H1 (cell line): ENCODE measurements around the gene TPRN. TPM values are rescaled to one million over a fixed set of nuclear protein-coding genes. Genes with fewer than 3 reads are reported as not detected.

ENCODE experiments used
- CTCF ChIA-PET: fragments of 300-600 bp; sonication (Branson Sonifier 250); formaldehyde crosslinking; loops from one replicate; lab custom pipeline; 2021; ENCODE audit not compliant: partially characterized antibody; lab: Charles Lee
- POLR2A ChIA-PET: fragments of 300-600 bp; sonication (Branson Sonifier 250); formaldehyde crosslinking; loops from one replicate; lab custom pipeline; 2021; ENCODE audit warnings: inconsistent platforms; ENCODE audit not compliant: partially characterized antibody; lab: Charles Lee
- DNase-seq, 2 experiments: peaks; one replicate each; pipeline versions ENCODE4 v3.0.0 to v3.0.0-alpha.2; 2010 to 2022; ENCODE audit warnings: low spot score in 2 of 2, low read depth in 1 of 2, mixed read lengths in 1 of 2
- FAIRE-seq: peaks from 2 replicates; lab custom pipeline; 2011; peaks lifted over from hg19 to GRCh38; lab: Jason Lieb, UNC
- H2AFZ ChIP-seq: 2 replicates; pipeline ENCODE4 v1.8.1; 2012; ENCODE audit warnings: low read length, inconsistent platforms
- H2AK5ac ChIP-seq: 2 replicates; pipeline ENCODE4 v1.6.1; 2013; ENCODE audit warnings: low read depth, low read length
- H2BK120ac ChIP-seq: replicated peaks from 2 replicates; pipeline ENCODE3; 2013; ENCODE audit warnings: low read depth, low read length, inconsistent platforms
- H2BK12ac ChIP-seq: 2 replicates; pipeline ENCODE4 v1.6.1; 2013; ENCODE audit warnings: low read depth, low read length
- H2BK15ac ChIP-seq: 2 replicates; pipeline ENCODE4 v1.6.1; 2013; ENCODE audit warnings: low read length
- H2BK20ac ChIP-seq: 2 replicates; pipeline ENCODE4 v1.6.1; 2013; ENCODE audit warnings: low read length
- H2BK5ac ChIP-seq: 2 replicates; pipeline ENCODE4 v1.6.1; 2013; ENCODE audit warnings: low read depth, low read length
- H3K14ac ChIP-seq: 2 replicates; pipeline ENCODE4 v1.6.1; 2013; ENCODE audit warnings: inconsistent platforms; ENCODE audit not compliant: insufficient read length
- H3K18ac ChIP-seq: 2 replicates; pipeline ENCODE4 v1.6.1; 2013; ENCODE audit warnings: low read length; ENCODE audit errors: extremely low read depth
- H3K23ac ChIP-seq: 2 replicates; pipeline ENCODE4 v1.6.1; 2013; ENCODE audit warnings: inconsistent platforms; ENCODE audit not compliant: insufficient read length
- H3K23me2 ChIP-seq: 2 replicates; pipeline ENCODE4 v1.6.1; 2013; ENCODE audit warnings: low read depth, low read length
- H3K27ac ChIP-seq: 2 replicates; pipeline ENCODE4 v1.6.1; 2011; ENCODE audit warnings: low read depth, low read length, inconsistent platforms
- H3K27me3 ChIP-seq, 4 experiments: replicated peaks in 1 of 4; 1 replicate in 1 of 4; 2 replicates in 3 of 4; pipeline versions ENCODE4 v1.6.1 to v1.8.1; 2011 to 2013; ENCODE audit warnings: low read length in 3 of 4, mild to moderate bottlenecking in 3 of 4, inconsistent platforms in 2 of 4, mixed read lengths in 2 of 4, moderate library complexity in 1 of 4; ENCODE audit not compliant: control insufficient read depth in 3 of 4, insufficient read depth in 3 of 4; ENCODE audit errors: extremely low read depth in 1 of 4
- H3K36me3 ChIP-seq, 4 experiments: 2 replicates each; pipeline versions ENCODE4 v1.6.1 to v1.8.1; 2011 to 2013; ENCODE audit warnings: mild to moderate bottlenecking in 4 of 4, low read length in 3 of 4, moderate library complexity in 2 of 4, control low read depth in 1 of 4, inconsistent platforms in 1 of 4; ENCODE audit not compliant: insufficient read depth in 4 of 4, control insufficient read depth in 2 of 4
- H3K4ac ChIP-seq: replicated peaks from 2 replicates; pipeline ENCODE3; 2013; ENCODE audit warnings: low read length, low read depth, mixed read lengths, inconsistent platforms; ENCODE audit not compliant: insufficient read length
- H3K4me1 ChIP-seq, 4 experiments: replicated peaks in 1 of 4; 1 replicate in 1 of 4; 2 replicates in 3 of 4; pipeline versions ENCODE4 v1.6.1 to v1.8.1; 2011 to 2013; ENCODE audit warnings: low read length in 3 of 4, inconsistent platforms in 2 of 4, mixed read lengths in 1 of 4; ENCODE audit not compliant: insufficient read depth in 4 of 4, control insufficient read depth in 3 of 4
- H3K4me2 ChIP-seq, 2 experiments: 2 replicates each; pipeline versions ENCODE4 v1.6.1 to v1.8.1; 2011 to 2013; ENCODE audit warnings: low read depth in 2 of 2, low read length in 2 of 2, control low read depth in 1 of 2, inconsistent platforms in 1 of 2, mild to moderate bottlenecking in 1 of 2; ENCODE audit not compliant: insufficient read depth in 1 of 2
- H3K4me3 ChIP-seq, 4 experiments: fragments of 200-600, 300-600 bp in 1 of 4; sonication (generic), shearing (Covaris generic), sonication (Bioruptor Twin) in 1 of 4; 2 replicates each; pipeline versions ENCODE4 v1.5.1 to v1.8.1; 2011 to 2016; ENCODE audit warnings: low read length in 4 of 4, low read depth in 3 of 4, control low read depth in 2 of 4, inconsistent platforms in 2 of 4, mild to moderate bottlenecking in 2 of 4, mixed read lengths in 1 of 4, moderate library complexity in 1 of 4; ENCODE audit not compliant: insufficient read depth in 2 of 4; ENCODE audit errors: extremely low read depth in 1 of 4
- H3K56ac ChIP-seq: replicated peaks from 2 replicates; pipeline ENCODE3; 2013; ENCODE audit warnings: low read depth, mild to moderate bottlenecking, mixed read lengths, low read length, inconsistent platforms; ENCODE audit not compliant: insufficient read length
- H3K79me1 ChIP-seq: 2 replicates; pipeline ENCODE4 v1.6.1; 2013; ENCODE audit warnings: low read depth, low read length, control low read depth
- H3K79me2 ChIP-seq, 2 experiments: 2 replicates each; pipeline versions ENCODE4 v1.6.1 to v1.8.1; 2012 to 2013; ENCODE audit warnings: low read length in 2 of 2, mild to moderate bottlenecking in 2 of 2, inconsistent platforms in 1 of 2; ENCODE audit not compliant: insufficient read depth in 2 of 2, control insufficient read depth in 1 of 2
- H3K9ac ChIP-seq, 4 experiments: replicated peaks in 1 of 4; 1 replicate in 1 of 4; 2 replicates in 3 of 4; pipeline versions ENCODE4 v1.6.1 to v1.8.1; 2011 to 2013; ENCODE audit warnings: low read depth in 3 of 4, low read length in 3 of 4, control low read depth in 2 of 4, mild to moderate bottlenecking in 2 of 4, moderate library complexity in 2 of 4, inconsistent platforms in 1 of 4; ENCODE audit errors: extremely low read depth in 1 of 4
- H3K9me3 ChIP-seq, 2 experiments: 2 replicates each; pipeline versions ENCODE4 v1.6.1 to v1.8.1; 2012 to 2013; ENCODE audit warnings: mild to moderate bottlenecking in 2 of 2, moderate library complexity in 2 of 2, control low read depth in 1 of 2, inconsistent platforms in 1 of 2, low read depth in 1 of 2, low read length in 1 of 2, mixed read lengths in 1 of 2; ENCODE audit not compliant: insufficient read depth in 2 of 2
- H4K20me1 ChIP-seq, 2 experiments: replicated peaks in 1 of 2; 2 replicates each; pipeline versions ENCODE3 to v1.8.1; 2011 to 2013; ENCODE audit warnings: inconsistent platforms in 2 of 2, low read length in 2 of 2, mild to moderate bottlenecking in 1 of 2; ENCODE audit not compliant: insufficient read depth in 2 of 2, control insufficient read depth in 1 of 2
- H4K5ac ChIP-seq: 2 replicates; pipeline ENCODE4 v1.6.1; 2013; ENCODE audit warnings: low read length, low read depth, mixed read lengths, inconsistent platforms; ENCODE audit not compliant: insufficient read length
- H4K8ac ChIP-seq: 2 replicates; pipeline ENCODE4 v1.8.0; 2013; ENCODE audit warnings: mild to moderate bottlenecking, moderate library complexity, low read length, inconsistent platforms; ENCODE audit not compliant: insufficient read depth; ENCODE audit errors: extremely low read depth
- H4K91ac ChIP-seq: replicated peaks from 2 replicates; pipeline ENCODE3; 2013; ENCODE audit warnings: low read length, mixed read lengths, inconsistent platforms; ENCODE audit not compliant: insufficient read length
- BRCA1 ChIP-seq: IDR thresholded peaks from 2 replicates; pipeline ENCODE4 v1.6.1; 2012; ENCODE audit warnings: low read depth, low read length, improper control_type of control experiment
- CEBPB ChIP-seq: IDR thresholded peaks from 2 replicates; pipeline ENCODE4 v1.6.1; 2012; ENCODE audit warnings: low read depth, low read length
- CTCF ChIP-seq, 3 experiments: IDR thresholded peaks; 1 replicate in 2 of 3; 2 replicates in 1 of 3; pipeline versions ENCODE4 v1.5.1 to v1.6.1; 2011; ENCODE audit warnings: low read length in 3 of 3, mild to moderate bottlenecking in 3 of 3, inconsistent platforms in 2 of 3, low read depth in 1 of 3, moderate library complexity in 1 of 3; ENCODE audit not compliant: insufficient read depth in 1 of 3; ENCODE audit errors: control extremely low read depth in 1 of 3
- EP300 ChIP-seq, 2 experiments: IDR thresholded peaks; 1 replicate in 1 of 2; 2 replicates in 1 of 2; pipeline ENCODE4 v1.6.1; 2011 to 2012; ENCODE audit warnings: low read depth in 2 of 2, low read length in 2 of 2, mild to moderate bottlenecking in 2 of 2, borderline replicate concordance in 1 of 2, inconsistent platforms in 1 of 2, moderate library complexity in 1 of 2
- GABPA ChIP-seq: IDR thresholded peaks from 2 replicates; pipeline ENCODE4 v1.6.1; 2011; ENCODE audit warnings: mild to moderate bottlenecking, low read length, moderate library complexity, borderline replicate concordance; ENCODE audit not compliant: insufficient read depth
- POLR2AphosphoS5 ChIP-seq: IDR thresholded peaks from 2 replicates; pipeline ENCODE4 v1.6.1; 2011; ENCODE audit warnings: low read depth, low read length
- RAD21 ChIP-seq, 2 experiments: IDR thresholded peaks in 1 of 2; conservative IDR thresholded peaks in 1 of 2; 2 replicates each; pipeline ENCODE4 v1.6.1; 2011; ENCODE audit warnings: low read depth in 2 of 2, low read length in 2 of 2, improper control_type of control experiment in 1 of 2, inconsistent platforms in 1 of 2, mild to moderate bottlenecking in 1 of 2, moderate library complexity in 1 of 2
- SIN3A ChIP-seq, 2 experiments: IDR thresholded peaks in 1 of 2; conservative IDR thresholded peaks in 1 of 2; 2 replicates each; pipeline ENCODE4 v1.6.1; 2011 to 2012; ENCODE audit warnings: low read length in 2 of 2, improper control_type of control experiment in 1 of 2, low read depth in 1 of 2, mild to moderate bottlenecking in 1 of 2
- SP1 ChIP-seq: IDR thresholded peaks from 2 replicates; pipeline ENCODE4 v1.6.1; 2011; ENCODE audit warnings: low read depth, low read length
- WGBS, 2 experiments: shearing (Covaris generic) in 1 of 2; methylation state at CpG; one replicate each; pipeline versions ENCODE4 v1.1.6 to v1.1.7; 2013 to 2015; ENCODE audit warnings: low lambda C conversion rate in 2 of 2, mixed read lengths in 2 of 2, inconsistent platforms in 1 of 2, low coverage in 1 of 2, missing lambda C conversion rate in 1 of 2; ENCODE audit not compliant: insufficient replicate concordance in 2 of 2, insufficient coverage in 1 of 2, insufficient read length in 1 of 2; ENCODE audit errors: extremely low coverage in 1 of 2, missing lambda C conversion rate in 1 of 2; 5-methylcytosine and 5-hydroxymethylcytosine counted together
- polyA plus RNA-seq, 7 experiments: library from polyadenylated mRNA; depleted of rRNA in 3 of 7; stranded (reverse) in 5 of 7; unstranded in 2 of 7; fragments of >200 nt in 5 of 7; fragments of 200-250 nt in 2 of 7; gene quantifications; 1 replicate in 5 of 7; 2 replicates in 1 of 7; 4 replicates in 1 of 7; pipeline versions ENCODE4 v1.2.1 to v1.2.3, GENCODE V29; 2011 to 2013; ENCODE audit warnings: missing spikeins in 2 of 7, mixed read lengths in 2 of 7
- total RNA-seq: library from RNA; stranded (reverse); fragmentation: NEBNext Ultra II Directional; extraction: Animal tissue kit (Norgen Biotek cat#: 25700); gene quantifications from 2 replicates; pipeline ENCODE4 v1.2.1, GENCODE V29; 2021

The TPRN gene
- total and polyA plus RNA-seq, 2 of the 8 experiments (the other 6 are each of a cell fraction or from before 2014, with no cell fraction given): 9.7 to 23.2 TPM

GRCh38 chr9:137212520-137212919 is 12.0 kb upstream of the TPRN start:
- Histone ChIP-seq H2BK120ac (no peak overlapping the region), H4K8ac (no peak overlapping the region), H2BK5ac (no peak overlapping the region), H3K4ac (no peak overlapping the region), H2AK5ac (no peak overlapping the region), H3K36me3 (peaks cover 0 to 22% (median 9%) of the 10 kb centered on the region in 4 experiments; a peak in 7 of 8 replicates), H2BK12ac (no peak overlapping the region), H2BK15ac (no peak overlapping the region), H3K4me2 (no peak overlapping the region), H3K79me1 (no peaks in the 10 kb centered on the region; the same call in 1 of the 2 replicates), H3K79me2 (0 out of 4 replicates have a peak, but pooled peaks cover 0 to 1% of the 10 kb centered on the region in 2 experiments), H2BK20ac (no peak overlapping the region), H3K4me3 (no peak overlapping the region), H4K91ac (no peak overlapping the region), H3K27ac (no peak overlapping the region), H4K20me1 (peaks cover 0 to 12% of the 10 kb centered on the region in 2 experiments), H4K5ac (no peak overlapping the region), H3K56ac (no peak overlapping the region), H3K23me2 (no peaks in the 10 kb centered on the region), H3K23ac (no peak overlapping the region), H3K9me3 (no peaks in the 10 kb centered on the region), H3K18ac (no peak overlapping the region), H3K14ac (no peak overlapping the region), H3K4me1 (peaks cover 0 to 5% (median 3%) of the 10 kb centered on the region in 4 experiments; a peak in 5 of 7 replicates), H2AFZ (no peak overlapping the region), H3K27me3 (no peaks in the 10 kb centered on the region), H3K9ac (no peak overlapping the region)
- ChIA-PET POLR2A (interaction anchor here (0.7 to 69.9 kb wide), 10 partner anchors 7 to 99 kb away, joined by 3 to 1462 read pairs (median 4); partner anchors contain the start of genes ANAPC2, CYSRT1, NELFB and RNF208), CTCF (interaction anchor here (0.9 to 4.0 kb wide), 9 partner anchors 9 to 142 kb away, joined by 3 to 31 read pairs (median 4); partner anchors contain the start of genes ANAPC2, CYSRT1, RNF208 and RNF224)
- WGBS, 2 experiments: 91% methylated on average over 17 of the region's 21 CpGs; no CpG with 5 or more reads in 1 of the 2 experiments
- no peak for DNase-seq
- FAIRE-seq: no peak
- no peak for TF ChIP-seq CTCF (IDR thresholded peaks at IDR 0.05; ENCODE audit: control extremely low read depth in 1 of 3, insufficient read depth in 1 of 3, low read depth in 1 of 3, low read length in 3 of 3)
- no peak for TF ChIP-seq POLR2AphosphoS5
- no peak for TF ChIP-seq SP1
- TF ChIP-seq SIN3A (conservative IDR thresholded peaks at IDR 0.05 in 1 of 2, IDR thresholded peaks at IDR 0.05 in 1 of 2; ENCODE audit: low read depth in 1 of 2, low read length in 2 of 2): no peak
- TF ChIP-seq CEBPB: no peak
- no peak for TF ChIP-seq RAD21 (IDR thresholded peaks at IDR 0.05 in 1 of 2, conservative IDR thresholded peaks at IDR 0.05 in 1 of 2; ENCODE audit: low read depth in 2 of 2, low read length in 2 of 2)
- no peak for TF ChIP-seq BRCA1
- no peak for TF ChIP-seq GABPA
- no peak for TF ChIP-seq EP300 (IDR thresholded peaks at IDR 0.05; ENCODE audit: borderline replicate concordance in 1 of 2, low read depth in 2 of 2, low read length in 2 of 2)
